Fibroblast of peridontal ligament (primary cell): ENCODE results near the gene UBE2D4.
"Not testable (repeated sequence)": the region's sequence is repeated elsewhere in the genome, so short reads cannot be mapped to it uniquely, and the experiment has no call there.

Experiments used
- DNase-seq: peaks from one replicate; pipeline ENCODE4 v3.0.0-alpha.2; 2010; ENCODE audit errors: extremely low read depth

The UBE2D4 gene

DNA sequence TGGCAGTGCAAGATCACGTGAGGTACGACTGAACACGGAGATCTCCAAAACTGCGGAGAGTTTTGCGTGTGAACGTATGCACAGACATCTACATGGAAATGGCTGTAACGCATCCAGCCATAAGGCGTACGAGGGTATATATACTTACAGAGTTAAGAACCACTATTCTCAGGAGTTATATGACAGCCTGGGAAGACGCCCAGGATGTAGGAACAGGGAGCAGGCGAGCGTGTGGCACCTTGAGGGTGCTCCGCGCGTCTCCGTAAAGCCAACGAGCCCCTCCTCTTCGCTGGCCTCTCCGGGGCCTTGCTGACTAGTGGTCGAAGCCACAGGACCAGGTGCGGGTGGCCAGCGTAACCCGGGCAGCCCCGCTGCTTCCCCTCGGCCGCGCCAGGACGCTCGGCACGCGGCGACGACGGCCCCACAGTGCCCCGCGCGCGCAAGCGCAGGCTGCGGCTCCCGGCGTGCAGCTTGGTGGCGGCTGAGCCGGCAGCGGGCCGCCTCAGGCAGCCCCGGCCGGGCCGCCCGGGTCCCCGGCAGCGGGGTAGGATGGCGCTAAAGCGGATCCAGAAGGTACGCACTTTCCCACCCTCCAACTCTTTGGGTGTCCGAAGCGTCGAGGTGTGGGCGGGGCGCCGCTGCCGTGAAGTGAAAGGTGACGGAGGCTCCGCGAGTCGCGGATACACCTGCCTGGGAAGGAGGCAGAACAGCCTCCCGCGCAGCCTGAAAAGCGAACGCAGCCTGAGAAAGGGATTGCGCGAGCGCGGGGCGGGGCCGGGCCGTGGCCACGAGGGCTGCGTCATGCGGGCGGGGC, at the start of gene UBE2D4:
Gene UBE2D4 (plus strand): TSS at position 453 of the 814 bp plus-strand sequence. CDS start 97 bp downstream, at position 550.
- peak; percentile 45 for DNase-seq

DNA sequence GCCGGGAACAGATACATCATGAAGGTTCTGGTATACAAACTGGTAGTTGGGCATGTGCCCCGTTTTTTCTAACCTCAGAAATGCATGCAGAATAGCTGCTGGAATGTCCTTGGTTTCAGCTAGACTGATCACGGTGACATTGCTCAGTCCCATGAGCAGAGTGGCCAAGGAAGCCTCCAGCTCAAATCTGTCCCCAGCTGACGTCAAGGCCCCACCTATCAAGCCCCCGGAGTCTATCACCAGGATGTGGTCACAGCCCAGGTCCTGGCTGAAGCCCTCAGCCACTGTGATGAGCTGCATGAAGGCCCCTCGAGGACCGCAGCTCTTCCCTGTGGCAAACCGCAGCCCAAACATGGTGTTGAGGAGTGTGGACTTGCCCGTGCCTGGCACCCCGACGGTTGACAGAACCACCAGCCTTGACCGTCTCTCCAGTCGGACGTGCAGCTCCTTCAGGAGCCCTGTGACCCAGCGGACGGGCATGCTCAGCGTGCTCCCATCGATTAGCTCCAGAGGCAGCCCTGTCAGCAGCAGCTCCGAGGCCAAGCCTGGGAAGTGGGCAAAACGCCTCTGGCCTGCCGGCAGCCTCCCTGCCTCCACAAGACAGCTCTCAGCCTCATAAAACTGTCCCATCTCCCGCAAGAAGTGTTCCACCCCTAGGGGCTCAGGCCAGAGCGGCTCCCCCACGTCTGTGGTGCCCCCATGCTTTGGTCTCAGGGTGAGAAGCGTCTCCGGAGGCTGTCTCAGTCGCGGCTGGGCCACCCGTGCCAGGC, 49.1 kb upstream of the UBE2D4 start:
- no peak for DNase-seq

DNA sequence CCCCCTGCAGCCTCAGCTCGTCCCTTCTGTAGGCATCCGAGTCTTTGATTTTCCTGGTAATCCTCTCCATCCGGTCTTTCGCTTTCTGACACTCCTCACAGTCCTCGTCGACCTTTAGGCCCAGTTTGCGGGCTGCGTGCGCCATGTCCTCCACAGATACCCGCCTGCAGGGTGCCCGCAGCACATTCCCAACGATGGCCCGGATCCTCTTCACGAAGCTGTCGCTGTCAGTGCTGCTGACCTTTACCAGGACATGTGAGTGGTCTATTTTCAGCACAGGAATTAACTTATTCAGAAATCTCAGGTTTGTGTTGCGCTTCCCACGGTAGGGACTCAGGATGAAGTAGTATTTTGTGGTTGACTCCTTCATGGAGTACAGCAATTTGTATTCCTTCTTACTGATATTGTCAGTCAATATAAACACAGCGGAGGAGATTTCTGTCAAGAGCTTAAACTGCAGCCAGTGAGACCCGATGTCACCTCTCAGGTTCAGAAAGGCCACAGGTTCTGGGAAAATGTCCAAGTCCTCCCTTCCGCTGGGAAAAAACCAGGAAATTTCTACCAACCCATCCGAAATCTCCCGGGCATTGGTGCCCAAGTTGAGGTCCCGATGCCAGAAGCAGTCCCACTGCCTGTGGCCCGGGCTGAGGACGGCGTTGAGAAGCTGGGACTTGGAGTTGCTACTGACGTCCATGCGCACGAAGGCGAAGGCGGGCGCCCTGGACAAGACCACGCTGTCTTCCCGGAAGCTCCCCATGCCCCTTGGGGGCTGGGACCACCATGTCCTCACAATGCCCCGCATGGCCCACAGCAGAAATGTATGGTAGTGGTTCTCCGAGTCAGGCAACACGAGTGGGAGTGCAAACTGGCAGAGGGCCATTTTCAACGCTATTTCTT, 48.0 kb upstream of the UBE2D4 start:
- DNase-seq = no peak

DNA sequence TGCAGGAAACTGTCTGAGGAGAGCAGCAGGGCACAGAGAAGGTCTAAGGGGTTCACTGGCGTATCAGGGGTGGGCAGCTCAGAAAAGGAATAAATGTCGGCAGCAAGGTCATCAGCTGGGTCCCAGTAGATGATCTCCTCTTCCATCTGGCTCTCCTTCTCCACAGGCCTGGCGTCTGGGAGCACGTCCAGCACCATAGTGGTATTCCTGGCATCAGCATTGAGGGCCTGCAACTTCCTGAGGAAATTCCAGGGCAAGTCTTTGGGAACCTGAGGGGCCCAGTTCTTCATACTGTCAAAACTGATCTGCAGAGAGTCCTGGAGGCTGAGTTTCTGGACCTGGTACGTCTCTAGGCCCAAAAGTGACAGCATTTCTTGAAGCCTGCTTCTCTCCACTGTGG, 47.4 kb upstream of the UBE2D4 start:
- DNase-seq = peak; percentile 29

DNA sequence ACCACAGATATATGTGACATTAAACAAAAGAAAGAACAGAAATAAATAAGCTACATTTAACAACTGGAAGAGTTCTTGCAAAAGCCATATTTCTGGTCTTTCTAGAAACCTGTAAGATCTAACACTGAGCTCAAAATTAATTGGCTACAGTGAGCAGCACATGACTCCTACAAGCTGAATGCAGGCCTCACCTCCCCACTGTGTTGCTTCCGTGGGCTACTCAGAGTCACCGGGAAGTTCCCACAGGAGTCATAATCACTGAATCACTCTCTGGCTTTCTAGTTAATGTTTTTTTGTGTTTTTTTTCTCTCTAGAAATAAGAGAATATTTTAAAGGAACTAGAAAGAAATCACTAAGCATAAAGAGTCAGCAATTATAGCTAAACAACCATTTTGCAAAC, 46.8 kb upstream of the UBE2D4 start:
- peak; percentile 67 for DNase-seq

DNA sequence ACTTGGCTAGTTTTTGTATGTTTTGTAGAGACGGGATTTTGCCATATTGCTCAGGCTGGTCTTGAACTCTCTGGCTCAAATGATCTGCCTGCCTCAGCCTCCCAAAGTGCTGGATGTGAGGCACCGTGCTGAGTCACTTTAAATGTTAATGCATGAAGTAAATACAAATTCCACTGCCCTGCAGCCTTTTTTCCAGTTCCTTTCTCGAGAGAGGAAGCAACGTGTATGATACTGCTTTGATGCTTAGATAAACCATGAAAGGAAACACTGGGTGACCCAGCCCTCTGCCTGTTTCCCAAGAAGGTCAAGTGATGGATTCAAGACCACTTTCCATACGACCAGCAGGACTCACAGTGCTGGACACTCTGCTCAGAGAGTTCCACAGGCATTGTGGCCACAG, 45.6 kb upstream of the UBE2D4 start:
- DNase-seq = peak; percentile 23

DNA sequence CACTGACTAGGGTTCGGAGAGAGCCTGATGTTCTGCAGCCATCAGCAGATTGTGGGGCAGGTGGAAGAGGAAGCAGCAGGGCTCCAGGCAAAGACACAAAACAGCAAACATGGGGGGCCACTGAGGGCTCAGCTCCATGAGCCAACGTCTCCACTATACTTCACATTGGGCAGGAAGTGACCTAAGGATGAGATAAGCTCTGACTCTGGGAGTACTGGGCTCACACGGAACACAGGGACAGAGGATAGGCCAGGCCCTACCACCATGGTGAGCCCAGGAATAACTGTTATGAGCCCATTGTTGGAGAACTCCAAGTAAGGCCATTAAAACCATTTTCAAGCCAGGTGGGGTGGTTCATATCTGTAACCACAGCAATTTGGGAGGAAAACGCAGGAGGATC, 42.0 kb upstream of the UBE2D4 start:
- DNase-seq = no peak

DNA sequence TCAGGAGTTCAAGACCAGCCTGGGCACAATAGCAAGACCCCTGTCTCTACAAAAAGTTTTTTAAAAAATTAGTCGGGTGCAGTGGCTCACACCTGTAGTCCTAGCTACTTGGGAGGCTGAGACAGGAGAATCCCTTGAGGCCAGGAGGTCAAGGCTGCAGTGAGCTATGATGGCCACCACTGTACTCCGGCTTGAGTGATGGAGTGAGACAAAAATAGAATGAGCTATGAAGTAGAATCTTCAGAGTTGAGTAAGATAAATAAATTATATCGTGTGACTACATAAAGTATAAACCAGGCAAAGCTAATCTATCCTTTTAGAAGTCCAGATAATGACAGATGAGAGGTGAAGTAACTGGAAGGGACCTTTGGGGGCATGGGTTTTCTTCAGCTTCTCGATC, 41.6 kb upstream of the UBE2D4 start:
- no peak for DNase-seq

DNA sequence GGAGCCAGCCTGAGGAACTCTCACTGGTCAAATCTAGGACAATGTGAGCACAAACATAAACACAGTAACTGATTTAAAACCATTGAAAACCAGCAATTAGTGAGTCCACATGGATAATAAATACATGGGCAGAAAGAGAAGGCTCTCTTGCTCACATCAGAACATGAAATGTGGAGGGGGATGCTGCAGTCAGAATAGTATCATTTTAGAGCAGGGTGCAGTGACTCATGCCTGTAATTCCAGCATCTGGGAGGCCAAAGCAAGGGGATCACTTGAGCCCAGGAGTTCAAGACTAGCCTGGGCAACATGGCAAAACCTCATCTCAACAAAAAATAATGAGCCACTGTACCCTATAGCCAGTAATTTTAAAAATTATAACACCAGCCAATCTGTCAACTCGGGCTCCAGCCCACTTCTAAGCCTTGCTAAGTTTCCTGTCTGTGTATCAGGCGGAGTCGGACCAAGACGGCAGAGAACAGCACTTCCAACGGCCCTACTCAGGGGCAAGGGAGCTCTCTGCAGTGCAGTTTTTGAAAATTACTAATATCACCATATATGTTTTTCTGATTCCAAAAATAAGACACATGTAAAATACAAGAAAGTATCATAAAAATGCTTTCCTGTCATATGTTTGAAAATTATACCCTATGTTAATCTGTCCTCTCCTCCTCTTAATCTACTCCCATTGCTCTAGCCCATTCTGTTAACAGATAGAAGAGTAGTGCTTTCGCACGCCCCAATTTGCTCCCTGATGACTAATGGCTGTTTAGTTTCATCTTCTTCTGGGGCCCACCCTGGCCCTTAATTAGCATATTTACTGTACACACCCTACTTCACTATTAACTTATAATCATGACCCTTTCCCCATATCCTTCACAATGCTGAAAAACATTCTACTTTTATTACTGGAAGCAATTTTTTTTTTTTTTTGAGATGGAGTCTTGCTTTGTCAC, 37.0 kb upstream of the UBE2D4 start:
- peak; percentile 56 for DNase-seq

DNA sequence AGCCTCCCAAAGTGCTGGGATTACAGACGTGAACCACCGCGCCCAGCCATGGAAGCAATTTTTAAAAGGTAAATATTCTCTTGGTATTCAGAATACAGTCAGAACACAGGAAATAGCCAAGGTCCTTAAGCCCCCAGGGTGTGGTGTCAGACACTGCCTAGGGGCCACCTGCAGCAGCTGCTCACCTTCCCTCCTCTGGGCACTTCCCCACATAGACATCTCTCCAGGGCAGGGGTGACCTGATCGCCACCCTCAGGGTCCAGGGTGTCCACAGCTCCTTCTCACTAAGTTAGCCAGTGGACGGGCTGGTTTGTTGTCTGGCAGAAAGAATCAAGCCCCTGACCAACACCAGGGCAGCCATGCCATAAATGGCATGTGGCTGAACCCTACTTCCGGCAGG, 35.8 kb upstream of the UBE2D4 start:
- no peak for DNase-seq

DNA sequence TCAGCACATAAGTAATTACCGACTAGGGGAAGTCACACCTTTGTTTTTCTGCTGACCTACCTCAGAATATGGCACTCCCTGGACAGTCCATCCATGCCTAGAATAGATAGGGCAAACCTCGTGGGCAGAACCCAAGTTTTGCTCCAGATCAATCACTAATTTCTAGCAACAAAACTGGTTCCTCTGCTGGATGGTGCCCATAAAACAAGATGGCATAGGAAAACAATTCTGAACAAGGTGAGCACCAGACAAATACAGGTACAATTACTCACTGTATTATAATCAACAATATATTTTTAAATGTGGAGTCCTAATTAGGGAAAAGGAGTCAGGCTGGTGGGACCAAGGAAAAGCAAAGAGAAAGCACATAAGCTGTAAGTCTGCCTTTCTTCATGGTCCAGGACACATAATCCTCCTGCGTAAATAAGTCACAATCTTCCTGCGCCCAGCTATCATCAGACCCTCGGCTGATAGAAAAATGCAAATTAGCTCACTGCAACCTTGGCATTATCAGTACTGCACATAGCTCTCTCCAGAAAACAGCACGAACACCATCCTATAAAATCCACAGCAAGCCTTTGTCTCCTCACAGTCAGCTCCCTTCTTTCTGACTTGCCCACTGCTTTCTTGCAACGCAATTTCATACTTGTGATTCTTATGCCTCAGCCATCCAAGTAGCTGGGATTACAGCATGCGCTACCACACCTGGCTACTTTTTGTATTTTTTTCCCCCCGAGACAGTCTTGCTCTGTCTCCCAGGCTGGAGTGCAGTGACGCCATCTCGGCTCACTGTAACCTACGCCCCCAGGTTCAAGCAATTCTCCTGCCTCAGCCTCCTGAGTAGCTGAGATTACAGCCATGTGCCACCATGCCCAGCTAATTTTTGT, 34.9 kb upstream of the UBE2D4 start:
- no peak for DNase-seq

DNA sequence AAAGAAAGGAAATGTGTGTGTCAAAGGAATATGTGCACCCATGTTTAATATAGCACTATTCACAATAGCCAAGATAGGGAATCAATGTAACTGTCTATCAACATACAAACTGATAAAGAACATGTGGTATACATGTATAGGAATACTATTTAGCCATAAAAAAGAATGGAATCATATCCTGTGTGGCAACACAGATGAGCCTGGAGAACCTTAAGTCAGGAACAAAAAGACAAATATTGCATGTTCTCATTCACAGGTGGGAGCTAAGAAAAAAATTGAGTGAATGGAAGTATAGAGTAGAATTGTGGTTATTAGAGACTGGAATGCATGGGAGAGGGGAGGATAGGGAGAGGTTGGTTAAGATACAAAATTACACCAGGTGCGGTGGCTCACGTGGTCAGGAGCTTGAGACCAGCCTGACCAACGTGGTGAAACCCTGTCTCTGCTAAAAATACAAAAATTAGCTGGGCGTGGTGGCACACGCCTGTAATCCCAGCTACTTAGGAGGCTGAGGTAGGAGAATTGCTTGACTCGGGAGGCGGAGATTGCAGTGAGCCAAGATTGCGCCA, 30.3 kb upstream of the UBE2D4 start:
- no peak for DNase-seq

DNA sequence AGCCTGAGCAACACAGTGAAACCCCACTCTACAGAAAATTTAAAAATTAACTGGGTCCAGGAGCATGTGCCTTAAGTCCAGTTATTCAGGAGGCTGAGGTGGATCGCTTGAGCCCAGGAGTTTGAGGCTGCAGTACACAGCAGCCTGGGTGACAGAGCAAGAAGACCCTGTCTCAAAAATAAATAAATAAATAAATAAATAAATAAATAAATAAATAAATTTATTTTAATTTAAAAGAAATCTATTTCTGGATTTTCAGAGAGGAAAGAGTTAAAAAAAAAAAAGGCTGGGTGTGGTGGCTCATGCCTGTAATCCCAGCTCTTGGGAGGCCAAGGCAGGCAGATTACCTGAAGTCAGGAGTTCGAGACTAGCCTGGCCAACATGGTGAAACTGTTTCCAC, 27.7 kb upstream of the UBE2D4 start:
- DNase-seq = not testable (repeated sequence)

DNA sequence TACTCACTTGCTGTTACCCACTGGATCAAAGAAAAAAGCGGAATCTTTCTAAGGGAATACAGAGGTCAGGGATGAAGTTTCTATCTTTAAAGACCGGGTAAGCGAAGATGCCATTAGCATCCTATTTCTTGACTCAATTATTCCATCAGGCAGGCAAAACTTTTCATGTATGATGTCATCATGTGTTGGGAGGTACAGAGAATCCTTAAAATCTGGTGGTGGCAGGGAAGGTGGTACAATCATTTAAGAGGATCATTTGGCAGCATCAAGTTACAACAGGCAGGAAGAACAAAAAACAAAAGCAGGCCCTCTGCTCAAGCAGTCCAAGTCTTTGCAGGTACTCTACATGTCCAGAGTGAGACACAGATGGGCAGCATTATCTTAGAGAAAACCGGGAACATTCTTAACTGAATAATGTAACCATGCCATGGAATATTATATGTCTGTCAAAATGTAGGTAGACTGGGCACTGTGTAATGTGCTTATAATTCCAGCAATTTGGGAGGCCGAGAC, 23.6 kb upstream of the UBE2D4 start:
- no peak for DNase-seq

DNA sequence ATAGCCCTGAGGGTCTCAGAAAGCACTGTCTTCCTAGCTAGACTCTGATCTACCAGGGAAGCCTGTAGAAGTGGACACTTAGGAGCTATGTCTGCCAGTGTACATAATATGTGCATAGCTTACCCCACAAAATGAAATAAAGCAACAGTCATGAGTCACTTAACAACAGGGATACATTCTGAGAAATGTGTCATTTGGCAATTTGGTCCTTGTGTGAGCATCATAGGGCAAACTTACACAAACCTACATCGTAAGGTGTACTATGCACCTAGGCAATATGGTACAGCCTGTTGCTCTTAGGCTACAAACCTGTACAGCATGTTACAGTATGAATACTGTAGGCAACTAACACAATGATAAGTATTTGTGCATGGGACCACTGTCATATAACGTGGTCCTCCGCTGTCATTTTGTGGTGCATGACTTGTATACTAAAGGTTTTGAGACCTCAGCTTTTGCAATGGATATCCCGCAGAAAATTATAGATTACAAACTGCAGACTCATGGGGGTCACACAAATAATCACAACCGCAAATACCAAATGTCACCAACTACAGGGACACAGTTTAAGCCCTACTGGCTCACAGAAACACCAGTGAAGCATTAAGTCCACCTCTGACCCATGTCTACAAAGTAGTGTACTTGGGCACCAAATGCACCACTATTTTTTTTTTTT, 21.6 kb upstream of the UBE2D4 start:
- DNase-seq = peak; percentile 35

DNA sequence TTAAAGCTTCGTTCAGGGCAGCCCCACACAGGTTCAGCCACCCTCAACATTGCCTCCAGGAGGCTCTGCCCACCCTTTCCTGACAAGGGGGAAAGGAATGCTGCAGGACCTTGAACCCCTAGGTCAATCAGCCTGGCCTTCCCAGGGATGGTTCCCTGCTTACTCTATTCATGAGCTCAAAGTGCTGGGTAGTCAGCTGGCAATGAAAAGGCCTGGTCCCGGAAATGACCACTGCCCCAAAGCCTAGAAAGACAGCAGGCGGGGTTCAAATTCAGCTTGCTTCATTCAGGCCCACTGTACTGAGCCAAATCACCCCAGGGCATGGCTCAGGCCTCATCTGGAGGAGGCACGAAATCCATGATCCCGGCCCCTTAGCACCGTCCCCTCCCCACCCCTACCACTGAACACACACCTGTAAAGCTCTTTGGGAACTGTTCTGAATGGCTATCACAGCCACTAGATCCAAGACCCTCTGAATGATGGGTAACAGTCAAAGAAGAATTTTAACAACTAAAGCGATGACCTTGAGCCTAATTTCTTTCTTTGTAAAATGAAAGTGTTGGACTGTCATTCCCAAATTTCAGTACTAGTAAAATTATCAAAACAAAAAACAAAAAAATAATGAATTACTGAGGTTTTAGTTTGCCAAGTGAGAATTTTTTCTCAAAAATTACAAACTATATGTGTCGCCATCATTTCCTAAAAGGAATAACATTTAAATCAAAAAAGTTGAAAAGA, 20.9 kb upstream of the UBE2D4 start:
- peak; percentile 33 for DNase-seq

DNA sequence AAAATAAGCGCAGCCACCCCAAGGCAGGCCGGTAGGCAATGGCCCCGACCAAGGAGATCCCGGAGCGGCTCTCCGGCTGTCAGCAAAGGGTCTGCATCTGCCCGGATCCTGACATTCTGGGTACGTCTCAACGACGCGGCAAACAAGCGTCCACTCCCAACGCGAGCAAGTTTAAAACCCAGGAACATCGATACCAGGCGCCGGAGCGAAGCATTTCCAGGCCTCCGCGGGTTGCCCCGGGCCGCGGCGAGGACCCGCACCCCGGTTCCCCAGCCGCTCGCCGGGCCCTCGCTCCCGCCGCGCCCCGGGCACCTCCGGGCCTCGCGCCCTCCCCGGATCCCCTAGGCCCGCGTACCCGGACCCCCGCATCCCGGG, 20.3 kb upstream of the UBE2D4 start:
- peak; percentile 48 for DNase-seq
